Neural crest cell (in vitro differentiated cells): Measurements from ENCODE around the gene CBX6. TPM values are rescaled to one million over a fixed set of nuclear protein-coding genes. Genes with fewer than 3 reads are reported as not detected.

Experiments used
- DNase-seq: peaks from one replicate; pipeline ENCODE4 v3.0.0; 2021; ENCODE audit warnings: low read depth, mixed read lengths, low spot score
- H3K27ac Mint-ChIP-seq: one replicate; pipeline ENCODE4 v1.8.0; 2021; ENCODE audit warnings: mild to moderate bottlenecking, mixed read lengths; ENCODE audit not compliant: unreplicated experiment
- H3K27me3 Mint-ChIP-seq: 2 replicates; pipeline ENCODE4 v1.8.0; 2021; ENCODE audit warnings: low read depth, mild to moderate bottlenecking, mixed read lengths
- H3K36me3 Mint-ChIP-seq: 2 replicates; pipeline ENCODE4 v1.8.0; 2021; ENCODE audit warnings: low read depth, mild to moderate bottlenecking, mixed read lengths
- H3K4me1 Mint-ChIP-seq: 2 replicates; pipeline ENCODE4 v1.8.0; 2021; ENCODE audit warnings: mixed read lengths
- H3K4me3 Mint-ChIP-seq: one replicate; pipeline ENCODE4 v1.8.0; 2021; ENCODE audit warnings: mild to moderate bottlenecking, mixed read lengths
- H3K9me3 Mint-ChIP-seq: 2 replicates; pipeline ENCODE4 v1.8.0; 2021; ENCODE audit warnings: mixed read lengths
- total RNA-seq: library from RNA; stranded (reverse); gene quantifications from 2 replicates; pipeline ENCODE4 v1.2.1, GENCODE V29; 2021
- TF ChIP-seq, protein P1 (sequence below): fragments of 200-600 bp; sonication (generic); conservative IDR thresholded peaks from 2 replicates; pipeline ENCODE4 v1.5.0; 2021; ENCODE audit warnings: antibody characterized with exemption, mild to moderate bottlenecking

CBX6 gene
- total RNA-seq, 1 donor from 2014 or later, result 48.2 TPM

DNA sequence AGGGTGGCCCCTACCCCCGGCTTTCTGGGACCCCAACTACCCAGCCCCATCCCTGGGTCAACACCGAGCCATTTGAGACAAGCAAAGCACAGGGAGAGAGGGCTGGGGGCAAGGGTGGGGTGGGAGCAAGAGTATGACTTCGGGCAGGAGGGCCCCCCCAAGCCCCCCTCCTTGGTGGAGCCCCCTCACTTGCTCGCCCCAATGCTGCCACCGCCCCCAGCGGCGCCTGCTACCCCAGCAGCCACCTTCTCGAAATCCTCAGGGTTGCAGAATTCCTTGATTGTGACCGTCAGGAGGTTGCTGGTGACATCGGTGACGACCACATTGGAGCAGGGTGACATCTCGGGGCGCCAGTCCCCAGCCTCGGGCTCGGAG lies 6.0 kb downstream of the CBX6 start:
- no peak overlapping the region for H3K4me3 Mint-ChIP-seq
- TF ChIP-seq, protein P1, sequence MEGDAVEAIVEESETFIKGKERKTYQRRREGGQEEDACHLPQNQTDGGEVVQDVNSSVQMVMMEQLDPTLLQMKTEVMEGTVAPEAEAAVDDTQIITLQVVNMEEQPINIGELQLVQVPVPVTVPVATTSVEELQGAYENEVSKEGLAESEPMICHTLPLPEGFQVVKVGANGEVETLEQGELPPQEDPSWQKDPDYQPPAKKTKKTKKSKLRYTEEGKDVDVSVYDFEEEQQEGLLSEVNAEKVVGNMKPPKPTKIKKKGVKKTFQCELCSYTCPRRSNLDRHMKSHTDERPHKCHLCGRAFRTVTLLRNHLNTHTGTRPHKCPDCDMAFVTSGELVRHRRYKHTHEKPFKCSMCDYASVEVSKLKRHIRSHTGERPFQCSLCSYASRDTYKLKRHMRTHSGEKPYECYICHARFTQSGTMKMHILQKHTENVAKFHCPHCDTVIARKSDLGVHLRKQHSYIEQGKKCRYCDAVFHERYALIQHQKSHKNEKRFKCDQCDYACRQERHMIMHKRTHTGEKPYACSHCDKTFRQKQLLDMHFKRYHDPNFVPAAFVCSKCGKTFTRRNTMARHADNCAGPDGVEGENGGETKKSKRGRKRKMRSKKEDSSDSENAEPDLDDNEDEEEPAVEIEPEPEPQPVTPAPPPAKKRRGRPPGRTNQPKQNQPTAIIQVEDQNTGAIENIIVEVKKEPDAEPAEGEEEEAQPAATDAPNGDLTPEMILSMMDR, result no peak
- H3K9me3 Mint-ChIP-seq, result no peaks in the 10 kb centered on the region
- peaks cover 3% of the 10 kb centered on the region for H3K27me3 Mint-ChIP-seq
- peaks cover 42% of the 10 kb centered on the region for H3K4me1 Mint-ChIP-seq
- no peak for DNase-seq
- no peak overlapping the region for H3K27ac Mint-ChIP-seq
- H3K36me3 Mint-ChIP-seq, result no peaks in the 10 kb centered on the region

DNA sequence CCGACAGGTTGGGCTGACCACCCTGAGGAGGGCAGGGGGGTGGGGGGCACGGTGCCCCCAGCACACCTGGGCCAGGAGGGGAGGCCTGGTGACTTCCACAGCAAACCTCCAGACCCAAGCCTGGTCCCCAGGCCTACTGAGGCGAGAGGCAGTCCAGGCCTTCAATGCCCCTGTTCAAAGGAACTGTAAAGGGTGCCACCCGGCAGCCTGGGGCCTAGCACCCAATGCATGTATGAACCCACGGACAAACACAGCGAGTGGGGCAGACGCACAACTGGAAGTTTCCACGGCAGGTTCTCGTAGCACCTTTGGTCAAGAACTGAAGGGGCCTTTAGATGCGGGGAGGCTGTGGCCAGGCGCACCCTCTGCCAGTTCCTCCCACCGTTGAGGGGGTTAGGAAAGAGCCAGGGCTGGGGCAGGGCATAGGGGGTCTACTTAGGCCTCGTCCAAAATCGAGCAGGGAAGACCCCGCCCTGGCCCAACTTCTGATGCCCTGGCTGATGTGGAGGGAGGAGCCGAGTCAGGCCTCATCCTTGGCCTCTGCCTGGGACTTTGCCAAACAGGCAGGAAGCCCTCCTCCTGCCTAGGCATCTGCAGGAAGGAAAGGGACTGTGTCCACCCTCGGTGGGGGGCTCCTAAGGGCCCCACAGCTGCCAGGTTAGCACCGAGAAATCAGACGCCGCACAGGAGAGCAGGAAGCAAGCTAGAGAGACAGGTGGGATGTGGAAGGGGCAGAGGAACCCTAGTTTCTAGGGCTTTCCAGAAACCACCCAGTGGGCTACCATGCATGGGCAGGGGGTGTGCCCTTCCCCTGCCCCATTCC lies 6.6 kb downstream of the CBX6 start:
- Mint-ChIP-seq H3K4me3 (peak overlapping the region; percentile 15), H3K27ac (no peak overlapping the region), H3K9me3 (no peaks in the 10 kb centered on the region), H3K27me3 (peaks cover 5% of the 10 kb centered on the region), H3K4me1 (peaks cover 36% of the 10 kb centered on the region), H3K36me3 (no peaks in the 10 kb centered on the region)
- DNase-seq, result no peak
- TF ChIP-seq, protein P1, result no peak

DNA sequence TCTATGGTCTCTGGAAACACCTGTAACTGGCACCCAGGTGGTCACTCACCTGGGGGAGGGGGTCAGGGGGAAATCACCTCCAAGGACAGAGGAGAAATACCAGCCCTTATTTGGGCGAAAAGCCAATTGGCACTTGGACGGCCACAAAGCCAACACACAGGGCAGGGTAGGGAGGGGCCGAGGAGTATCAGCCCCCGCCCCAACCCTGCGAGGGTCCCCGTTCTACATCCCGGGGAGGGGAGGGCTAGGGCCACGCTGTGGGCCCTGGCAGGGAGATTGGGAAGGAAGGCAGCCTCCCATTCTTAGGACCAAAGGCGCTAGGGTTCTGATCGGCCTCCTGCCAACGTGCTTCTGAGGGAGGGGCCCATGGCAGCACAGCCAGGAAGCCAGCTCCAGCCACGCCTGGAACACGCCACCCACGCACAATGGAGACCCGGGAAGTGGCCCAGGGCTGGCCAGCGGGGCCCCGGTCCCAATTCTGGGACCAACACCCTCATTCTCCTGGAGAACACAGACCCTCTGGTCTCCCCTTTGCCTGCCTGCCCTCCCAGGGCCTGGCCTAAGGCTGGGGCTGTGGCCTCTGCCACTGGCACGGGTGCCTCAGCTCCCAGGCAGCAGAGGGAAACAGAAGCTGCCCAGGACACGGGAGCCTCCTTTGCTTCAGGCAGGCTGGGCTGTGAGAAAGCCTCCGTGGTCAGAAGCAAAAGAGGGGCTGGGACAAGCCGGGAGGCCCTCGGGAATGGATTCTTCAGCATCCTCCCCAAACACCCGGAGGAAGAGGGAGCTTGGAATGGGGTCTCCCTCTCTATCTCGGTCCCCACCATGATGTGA lies 7.4 kb downstream of the CBX6 start:
- peaks cover 32% of the 10 kb centered on the region for H3K4me1 Mint-ChIP-seq
- DNase-seq, result no peak
- no peaks in the 10 kb centered on the region for H3K9me3 Mint-ChIP-seq
- peak overlapping the region; percentile 65 for H3K4me3 Mint-ChIP-seq
- TF ChIP-seq, protein P1, result no peak
- H3K27ac Mint-ChIP-seq, result no peak overlapping the region
- H3K27me3 Mint-ChIP-seq, result peaks cover 11% of the 10 kb centered on the region
- no peaks in the 10 kb centered on the region for H3K36me3 Mint-ChIP-seq

DNA sequence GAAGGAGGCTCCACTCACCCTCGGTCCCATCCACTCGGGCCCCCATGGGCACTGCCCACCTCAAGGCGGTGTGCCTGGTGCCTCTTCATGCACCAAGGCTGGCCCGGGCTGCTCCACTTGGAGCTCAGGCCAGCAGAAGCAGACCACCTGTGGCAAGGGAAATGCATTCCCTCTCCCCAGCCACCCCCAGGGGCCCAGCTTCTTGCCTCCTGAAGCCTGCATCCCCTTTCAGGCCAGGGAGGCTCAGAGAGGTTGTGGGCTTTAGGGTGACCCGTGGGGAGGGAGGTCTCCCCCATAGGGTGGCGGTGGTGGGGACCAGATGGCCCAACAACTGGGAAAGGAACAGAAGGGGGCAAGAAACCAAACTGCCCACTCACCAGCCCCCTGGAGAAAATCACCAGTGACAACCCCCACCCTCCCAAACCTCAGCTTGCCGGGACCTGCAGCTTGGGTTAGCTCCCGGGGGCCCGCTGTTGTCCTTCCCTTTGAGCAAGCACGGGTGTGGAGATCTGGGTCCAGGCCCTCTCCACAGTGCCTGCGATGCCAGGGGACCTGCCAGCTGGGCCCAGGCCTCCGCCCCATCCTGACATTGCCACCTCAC lies 8.4 kb downstream of the CBX6 start:
- Mint-ChIP-seq H3K36me3 (no peaks in the 10 kb centered on the region), H3K4me3 (no peak overlapping the region), H3K27ac (no peak overlapping the region), H3K27me3 (peaks cover 9% of the 10 kb centered on the region), H3K9me3 (no peaks in the 10 kb centered on the region), H3K4me1 (peaks cover 34% of the 10 kb centered on the region)
- TF ChIP-seq, protein P1, result no peak
- no peak for DNase-seq
